SU-DHL-6 (cell line): ENCODE data around the gene KIF4A.

ENCODE experiments used
- EZH2phosphoT487 ChIP-seq: fragments of 200-600 bp; sonication (generic), shearing (Covaris generic); conservative IDR thresholded peaks from 2 replicates; pipeline ENCODE4 v1.6.1; 2018; ENCODE audit warnings: mild to moderate bottlenecking, antibody characterized with exemption, low read length, moderate library complexity, mixed read lengths
- TF ChIP-seq, protein P1 (sequence below): fragments of 200-600 bp; sonication (generic); IDR thresholded peaks from one replicate; pipeline ENCODE4 v1.5.1; 2017; ENCODE audit warnings: antibody characterized with exemption, mild to moderate bottlenecking, low read length, moderate library complexity; ENCODE audit not compliant: insufficient read depth, poor library complexity, severe bottlenecking

- TF ChIP-seq, protein P1, sequence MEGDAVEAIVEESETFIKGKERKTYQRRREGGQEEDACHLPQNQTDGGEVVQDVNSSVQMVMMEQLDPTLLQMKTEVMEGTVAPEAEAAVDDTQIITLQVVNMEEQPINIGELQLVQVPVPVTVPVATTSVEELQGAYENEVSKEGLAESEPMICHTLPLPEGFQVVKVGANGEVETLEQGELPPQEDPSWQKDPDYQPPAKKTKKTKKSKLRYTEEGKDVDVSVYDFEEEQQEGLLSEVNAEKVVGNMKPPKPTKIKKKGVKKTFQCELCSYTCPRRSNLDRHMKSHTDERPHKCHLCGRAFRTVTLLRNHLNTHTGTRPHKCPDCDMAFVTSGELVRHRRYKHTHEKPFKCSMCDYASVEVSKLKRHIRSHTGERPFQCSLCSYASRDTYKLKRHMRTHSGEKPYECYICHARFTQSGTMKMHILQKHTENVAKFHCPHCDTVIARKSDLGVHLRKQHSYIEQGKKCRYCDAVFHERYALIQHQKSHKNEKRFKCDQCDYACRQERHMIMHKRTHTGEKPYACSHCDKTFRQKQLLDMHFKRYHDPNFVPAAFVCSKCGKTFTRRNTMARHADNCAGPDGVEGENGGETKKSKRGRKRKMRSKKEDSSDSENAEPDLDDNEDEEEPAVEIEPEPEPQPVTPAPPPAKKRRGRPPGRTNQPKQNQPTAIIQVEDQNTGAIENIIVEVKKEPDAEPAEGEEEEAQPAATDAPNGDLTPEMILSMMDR: no peak
- no peak for TF ChIP-seq EZH2phosphoT487
Measured at GRCh38 chrX:70254063-70254400, 35.9 kb upstream of the KIF4A start.
